ENCODE results near the gene OR13J1.
A peak's percentile ranks its signal among the peaks of the same experiment; 100 is the strongest.

Gene OR13J1

GRCh38 chr9:35909687-35910612 lies 39.7 kb upstream of the OR13J1 start:
- Histone ChIP-seq H3K9me3 (ENCODE audit: low read length) (no peaks in the 10 kb centered on the region), H3K9ac (ENCODE audit: low read length) (no peak overlapping the region), H3K27me3 (ENCODE audit: control insufficient read depth in 1 of 2, insufficient read depth in 2 of 2, low read length in 2 of 2) (no peaks in the 10 kb centered on the region), H3K36me3 (ENCODE audit: insufficient read depth, low read length) (no peaks in the 10 kb centered on the region), H3K4me1 (ENCODE audit: insufficient read depth, low read length) (peaks cover 60% of the 10 kb centered on the region), H3K4me3 (ENCODE audit: low read depth in 1 of 2, low read length in 2 of 2) (no peak overlapping the region), H3K27ac (ENCODE audit: low read depth, low read length) (peak overlapping the region; percentile 87)

GRCh38 chr9:35909274-35909673 lies 39.1 kb upstream of the OR13J1 start, which contains the start of gene SPAAR:
TSS of gene SPAAR (plus strand) at chr9:35909490. CDS start at chr9:35910464, 974 bp downstream.
- Histone ChIP-seq H3K4me1 (ENCODE audit: insufficient read depth, low read length) (peaks cover 66% of the 10 kb centered on the region), H3K9me3 (ENCODE audit: low read length) (no peaks in the 10 kb centered on the region), H3K27ac (ENCODE audit: low read depth, low read length) (peak within 1 kb of the TSS; percentile 87), H3K36me3 (ENCODE audit: insufficient read depth, low read length) (no peaks in the 10 kb centered on the region), H3K4me3 (ENCODE audit: low read depth in 1 of 2, low read length in 2 of 2) (no peak within 1 kb of the TSS), H3K27me3 (ENCODE audit: control insufficient read depth in 1 of 2, insufficient read depth in 2 of 2, low read length in 2 of 2) (no peaks in the 10 kb centered on the region), H3K9ac (ENCODE audit: low read length) (no peak within 1 kb of the TSS)

- H3K4me1 ChIP-seq (ENCODE audit: insufficient read depth, low read length) = peaks cover 66% of the 10 kb centered on the region
- H3K9ac ChIP-seq (ENCODE audit: low read length) = no peak overlapping the region
- H3K27me3 ChIP-seq (ENCODE audit: control insufficient read depth in 1 of 2, insufficient read depth in 2 of 2, low read length in 2 of 2) = no peaks in the 10 kb centered on the region
- no peaks in the 10 kb centered on the region for H3K9me3 ChIP-seq (ENCODE audit: low read length)
- H3K27ac ChIP-seq (ENCODE audit: low read depth, low read length) = peak overlapping the region; percentile 87
- H3K36me3 ChIP-seq (ENCODE audit: insufficient read depth, low read length) = no peaks in the 10 kb centered on the region
- H3K4me3 ChIP-seq (ENCODE audit: low read depth in 1 of 2, low read length in 2 of 2) = no peak overlapping the region
Measured at GRCh38 chr9:35908504-35909125, 38.4 kb upstream of the OR13J1 start.

- H3K4me3 ChIP-seq (ENCODE audit: low read depth in 1 of 2, low read length in 2 of 2) = peak overlapping the region in 1 of 2 donors; percentile 45
- H3K4me1 ChIP-seq (ENCODE audit: insufficient read depth, low read length) = peaks cover 66% of the 10 kb centered on the region
- H3K27me3 ChIP-seq (ENCODE audit: control insufficient read depth in 1 of 2, insufficient read depth in 2 of 2, low read length in 2 of 2) = no peaks in the 10 kb centered on the region
- H3K9me3 ChIP-seq (ENCODE audit: low read length) = no peaks in the 10 kb centered on the region
- no peaks in the 10 kb centered on the region for H3K36me3 ChIP-seq (ENCODE audit: insufficient read depth, low read length)
- H3K27ac ChIP-seq (ENCODE audit: low read depth, low read length) = peak overlapping the region; percentile 87
- H3K9ac ChIP-seq (ENCODE audit: low read length) = peak overlapping the region; percentile 47
Measured at GRCh38 chr9:35907711-35908503, 37.7 kb upstream of the OR13J1 start.

GRCh38 chr9:35906923-35907699 lies 36.9 kb upstream of the OR13J1 start:
- Histone ChIP-seq H3K9ac (ENCODE audit: low read length) (peak overlapping the region; percentile 47), H3K4me1 (ENCODE audit: insufficient read depth, low read length) (peaks cover 66% of the 10 kb centered on the region)

GRCh38 chr9:35905912-35906679 lies 35.9 kb upstream of the OR13J1 start, which contains the start of gene HRCT1:
TSS of gene HRCT1 (plus strand) at chr9:35906202. CDS start at chr9:35906288, 86 bp downstream.
- Histone ChIP-seq H3K9me3 (ENCODE audit: low read length) (no peaks in the 10 kb centered on the region), H3K27me3 (ENCODE audit: control insufficient read depth in 1 of 2, insufficient read depth in 2 of 2, low read length in 2 of 2) (no peaks in the 10 kb centered on the region), H3K36me3 (ENCODE audit: insufficient read depth, low read length) (no peaks in the 10 kb centered on the region), H3K4me1 (ENCODE audit: insufficient read depth, low read length) (peaks cover 66% of the 10 kb centered on the region), H3K9ac (ENCODE audit: low read length) (no peak within 1 kb of the TSS), H3K27ac (ENCODE audit: low read depth, low read length) (peak within 1 kb of the TSS; percentile 87), H3K4me3 (ENCODE audit: low read depth in 1 of 2, low read length in 2 of 2) (peak within 1 kb of the TSS; percentile 2 to 45)

More at GRCh38 chr9:35906923-35907699, 36.9 kb upstream of the OR13J1 start:
- no peaks in the 10 kb centered on the region for H3K27me3 ChIP-seq (ENCODE audit: control insufficient read depth in 1 of 2, insufficient read depth in 2 of 2, low read length in 2 of 2)
- no peaks in the 10 kb centered on the region for H3K9me3 ChIP-seq (ENCODE audit: low read length)
- H3K36me3 ChIP-seq (ENCODE audit: insufficient read depth, low read length) = no peaks in the 10 kb centered on the region
- peak overlapping the region; percentile 87 for H3K27ac ChIP-seq (ENCODE audit: low read depth, low read length)
- peak overlapping the region in 1 of 2 donors; percentile 45 for H3K4me3 ChIP-seq (ENCODE audit: low read depth in 1 of 2, low read length in 2 of 2)

GRCh38 chr9:35905051-35905781 lies 35.0 kb upstream of the OR13J1 start:
- H3K4me1 ChIP-seq (ENCODE audit: insufficient read depth, low read length) = peaks cover 57% of the 10 kb centered on the region

GRCh38 chr9:35904338-35904737 lies 34.1 kb upstream of the OR13J1 start:
- Histone ChIP-seq H3K4me1 (ENCODE audit: insufficient read depth, low read length) (peaks cover 48% of the 10 kb centered on the region), H3K36me3 (ENCODE audit: insufficient read depth, low read length) (no peaks in the 10 kb centered on the region), H3K27me3 (ENCODE audit: control insufficient read depth in 1 of 2, insufficient read depth in 2 of 2, low read length in 2 of 2) (no peaks in the 10 kb centered on the region), H3K9ac (ENCODE audit: low read length) (no peak overlapping the region), H3K4me3 (ENCODE audit: low read depth in 1 of 2, low read length in 2 of 2) (no peak overlapping the region), H3K27ac (ENCODE audit: low read depth, low read length) (peak overlapping the region; percentile 43), H3K9me3 (ENCODE audit: low read length) (no peaks in the 10 kb centered on the region)

More at GRCh38 chr9:35905051-35905781, 35.0 kb upstream of the OR13J1 start:
- H3K9ac ChIP-seq (ENCODE audit: low read length) = no peak overlapping the region
- no peaks in the 10 kb centered on the region for H3K27me3 ChIP-seq (ENCODE audit: control insufficient read depth in 1 of 2, insufficient read depth in 2 of 2, low read length in 2 of 2)
- no peaks in the 10 kb centered on the region for H3K36me3 ChIP-seq (ENCODE audit: insufficient read depth, low read length)
- H3K9me3 ChIP-seq (ENCODE audit: low read length) = no peaks in the 10 kb centered on the region
- H3K27ac ChIP-seq (ENCODE audit: low read depth, low read length) = peak overlapping the region; percentile 87
- no peak overlapping the region for H3K4me3 ChIP-seq (ENCODE audit: low read depth in 1 of 2, low read length in 2 of 2)

- H3K9me3 ChIP-seq (ENCODE audit: low read length) = no peaks in the 10 kb centered on the region
- no peak overlapping the region for H3K9ac ChIP-seq (ENCODE audit: low read length)
- H3K27ac ChIP-seq (ENCODE audit: low read depth, low read length) = no peak overlapping the region
- no peak overlapping the region for H3K4me3 ChIP-seq (ENCODE audit: low read depth in 1 of 2, low read length in 2 of 2)
- H3K27me3 ChIP-seq (ENCODE audit: control insufficient read depth in 1 of 2, insufficient read depth in 2 of 2, low read length in 2 of 2) = no peaks in the 10 kb centered on the region
- H3K4me1 ChIP-seq (ENCODE audit: insufficient read depth, low read length) = peaks cover 35% of the 10 kb centered on the region
- no peaks in the 10 kb centered on the region for H3K36me3 ChIP-seq (ENCODE audit: insufficient read depth, low read length)
Measured at GRCh38 chr9:35903049-35903448, 32.8 kb upstream of the OR13J1 start.

Data from muscle layer of colon (tissue), 2 donors.